ENCODE data around the gene ACO2. TPM values are rescaled to one million over a fixed set of nuclear protein-coding genes. Genes with fewer than 3 reads are reported as not detected.
A peak's percentile ranks its signal among the peaks of the same experiment; 100 is the strongest.

ACO2 gene
- total and polyA plus RNA-seq, 2 of the 8 experiments (the other 6 are each of a cell fraction or from before 2014, with no cell fraction given) = 52.8 to 75.4 TPM

- FAIRE-seq (no peak), DNase-seq (ENCODE audit: low read depth in 1 of 2, low spot score in 2 of 2) (no peak)
- Histone ChIP-seq H2BK5ac (ENCODE audit: low read depth, low read length) (no peak overlapping the region), H3K14ac (ENCODE audit: insufficient read length) (no peak overlapping the region), H3K79me1 (ENCODE audit: low read depth, low read length) (no peaks in the 10 kb centered on the region), H2AFZ (ENCODE audit: low read length) (no peak overlapping the region), H4K8ac (ENCODE audit: extremely low read depth, insufficient read depth, low read length) (no peak overlapping the region), H2BK15ac (ENCODE audit: low read length) (no peak overlapping the region), H3K4me2 (ENCODE audit: insufficient read depth in 1 of 2, low read depth in 2 of 2, low read length in 2 of 2) (no peak overlapping the region), H3K4me3 (ENCODE audit: extremely low read depth in 1 of 4, insufficient read depth in 2 of 4, low read depth in 3 of 4, low read length in 4 of 4) (no peak overlapping the region), H2BK12ac (ENCODE audit: low read depth, low read length) (0 out of 2 replicates have a peak overlapping the region, but pooled peaks have one; percentile 19), H3K27ac (ENCODE audit: low read depth, low read length) (no peak overlapping the region), H4K20me1 (replicated peaks in 1 of 2; ENCODE audit: control insufficient read depth in 1 of 2, insufficient read depth in 2 of 2, low read length in 2 of 2) (peaks cover 12 to 21% of the 10 kb centered on the region in 2 experiments), H2BK120ac (replicated peaks; ENCODE audit: low read depth, low read length) (no peak overlapping the region), H3K79me2 (ENCODE audit: control insufficient read depth in 1 of 2, insufficient read depth in 2 of 2, low read length in 2 of 2) (no peaks in the 10 kb centered on the region), H3K9ac (replicated peaks in 1 of 4; ENCODE audit: extremely low read depth in 1 of 4, low read depth in 3 of 4, low read length in 3 of 4) (no peak overlapping the region), H3K9me3 (ENCODE audit: insufficient read depth in 2 of 2, low read depth in 1 of 2, low read length in 1 of 2) (no peaks in the 10 kb centered on the region), H4K5ac (ENCODE audit: insufficient read length, low read depth, low read length) (no peak overlapping the region), H3K27me3 (replicated peaks in 1 of 4; ENCODE audit: control insufficient read depth in 3 of 4, extremely low read depth in 1 of 4, insufficient read depth in 3 of 4, low read length in 3 of 4) (no peaks in the 10 kb centered on the region), H3K4ac (replicated peaks; ENCODE audit: insufficient read length, low read depth, low read length) (no peak overlapping the region), H3K23me2 (ENCODE audit: low read depth, low read length) (no peaks in the 10 kb centered on the region), H3K4me1 (replicated peaks in 1 of 4; ENCODE audit: control insufficient read depth in 3 of 4, insufficient read depth in 4 of 4, low read length in 3 of 4) (no peaks in the 10 kb centered on the region; a peak in 1 of 7 replicates), H3K23ac (ENCODE audit: insufficient read length) (no peak overlapping the region), H4K91ac (replicated peaks; ENCODE audit: insufficient read length, low read length) (no peak overlapping the region), H2BK20ac (ENCODE audit: low read length) (no peak overlapping the region), H2AK5ac (ENCODE audit: low read depth, low read length) (no peak overlapping the region), H3K36me3 (ENCODE audit: control insufficient read depth in 2 of 4, insufficient read depth in 4 of 4, low read length in 3 of 4) (peaks cover 16 to 37% (median 22%) of the 10 kb centered on the region in 4 experiments), H3K18ac (ENCODE audit: extremely low read depth, low read length) (no peak overlapping the region), H3K56ac (replicated peaks; ENCODE audit: insufficient read length, low read depth, low read length) (no peak overlapping the region)
- WGBS, 2 experiments (ENCODE audit: extremely low coverage in 1 of 2, insufficient coverage in 1 of 2, insufficient read length in 1 of 2, insufficient replicate concordance in 2 of 2, low coverage in 1 of 2, low lambda C conversion rate in 2 of 2, missing lambda C conversion rate in 1 of 2) = 92% methylated on average over 12 of the region's 13 CpGs; no CpG with 5 or more reads in 1 of the 2 experiments
- ChIA-PET CTCF (ENCODE audit: partially characterized antibody) (interaction anchor here (0.8 to 4.5 kb wide), 24 partner anchors 7 to 232 kb away, joined by 3 to 52 read pairs (median 4); partner anchors contain the start of gene TOB2), POLR2A (ENCODE audit: partially characterized antibody) (interaction anchor here (0.9 to 4.0 kb wide), 17 partner anchors 9 to 121 kb away, joined by 3 to 22 read pairs (median 4); partner anchors contain the start of genes ACO2, PHF5A and TOB2)
- TF ChIP-seq USF2 (IDR thresholded peaks at IDR 0.05; ENCODE audit: low read length) (no peak), CHD1 (IDR thresholded peaks at IDR 0.05; ENCODE audit: low read depth, low read length) (no peak), MAFK (IDR thresholded peaks at IDR 0.05; ENCODE audit: low read depth, low read length) (no peak), YY1 (IDR thresholded peaks at IDR 0.05; ENCODE audit: low read depth, low read length) (no peak), SIN3A (conservative IDR thresholded peaks at IDR 0.05 in 1 of 2, IDR thresholded peaks at IDR 0.05 in 1 of 2; ENCODE audit: low read depth in 1 of 2, low read length in 2 of 2) (no peak), PHF8 (conservative IDR thresholded peaks at IDR 0.05; ENCODE audit: low read depth, low read length) (no peak), POLR2AphosphoS5 (IDR thresholded peaks at IDR 0.05; ENCODE audit: low read depth, low read length) (no peak), ATF3 (IDR thresholded peaks at IDR 0.05; ENCODE audit: insufficient read depth, low read depth, low read length) (no peak), CREB1 (IDR thresholded peaks at IDR 0.05) (no peak), HDAC2 (IDR thresholded peaks at IDR 0.05; ENCODE audit: borderline replicate concordance in 1 of 2, low read depth in 2 of 2, low read length in 2 of 2) (no peak)
These were observed 55.3 kb downstream of the ACO2 start for GRCh38 chr22:41524251-41524661.

Measured in H1 (cell line).